ENCODE data around the gene NLRP4. TPM values are rescaled to one million over a fixed set of nuclear protein-coding genes. Genes with fewer than 3 reads are reported as not detected.

The NLRP4 gene
- total RNA-seq, 1 donor from 2014 or later, result not detected

DNA sequence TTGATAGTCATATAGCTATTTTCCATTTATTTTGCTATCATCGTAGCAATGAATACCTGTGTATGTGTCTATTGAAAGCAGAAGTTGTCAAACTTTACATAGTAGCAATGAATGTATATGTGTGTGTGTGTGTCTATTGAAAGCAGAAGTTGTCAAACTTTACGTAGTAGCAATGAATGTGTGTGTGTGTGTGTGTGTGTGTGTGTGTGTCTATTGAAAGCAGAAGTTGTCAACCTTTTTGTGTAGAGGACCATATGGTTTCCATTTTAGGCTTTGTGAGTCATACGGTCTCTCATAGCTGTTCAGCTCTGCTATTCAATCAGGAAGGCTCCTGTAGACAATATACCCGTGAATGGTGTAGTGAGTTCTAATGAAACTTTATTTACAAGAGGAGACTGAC lies 20.8 kb downstream of the NLRP4 start:
- no peaks in the 10 kb centered on the region for H3K4me1 Mint-ChIP-seq
- Histone ChIP-seq H3K4me2 (no peak overlapping the region), H4K20me1 (ENCODE audit: low read depth) (no peaks in the 10 kb centered on the region), H2AFZ (replicated peaks) (no peak overlapping the region), H3K4me1 (no peaks in the 10 kb centered on the region), H3F3A (ENCODE audit: low read depth) (no peaks in the 10 kb centered on the region), H3K9ac (no peak overlapping the region), H3K79me2 (ENCODE audit: low read depth) (no peaks in the 10 kb centered on the region), H3K27me3 (no peaks in the 10 kb centered on the region), H3K27ac (no peak overlapping the region), H3K4me3 (no peak overlapping the region), H3K36me3 (no peaks in the 10 kb centered on the region), H3K9me3 (ENCODE audit: low read depth) (peaks cover 5% of the 10 kb centered on the region)
- H3K27ac Mint-ChIP-seq, result no peak overlapping the region
- DNase-seq (ENCODE audit: low spot score), result no peak
- H3K4me3 Mint-ChIP-seq, result no peak overlapping the region
- H3K9me3 Mint-ChIP-seq, result peaks cover 53% of the 10 kb centered on the region
- TF ChIP-seq EZH2phosphoT487 (IDR thresholded peaks at IDR 0.05) (no peak), EZH2 (IDR thresholded peaks at IDR 0.05) (no peak)
- TF ChIP-seq, protein P1, sequence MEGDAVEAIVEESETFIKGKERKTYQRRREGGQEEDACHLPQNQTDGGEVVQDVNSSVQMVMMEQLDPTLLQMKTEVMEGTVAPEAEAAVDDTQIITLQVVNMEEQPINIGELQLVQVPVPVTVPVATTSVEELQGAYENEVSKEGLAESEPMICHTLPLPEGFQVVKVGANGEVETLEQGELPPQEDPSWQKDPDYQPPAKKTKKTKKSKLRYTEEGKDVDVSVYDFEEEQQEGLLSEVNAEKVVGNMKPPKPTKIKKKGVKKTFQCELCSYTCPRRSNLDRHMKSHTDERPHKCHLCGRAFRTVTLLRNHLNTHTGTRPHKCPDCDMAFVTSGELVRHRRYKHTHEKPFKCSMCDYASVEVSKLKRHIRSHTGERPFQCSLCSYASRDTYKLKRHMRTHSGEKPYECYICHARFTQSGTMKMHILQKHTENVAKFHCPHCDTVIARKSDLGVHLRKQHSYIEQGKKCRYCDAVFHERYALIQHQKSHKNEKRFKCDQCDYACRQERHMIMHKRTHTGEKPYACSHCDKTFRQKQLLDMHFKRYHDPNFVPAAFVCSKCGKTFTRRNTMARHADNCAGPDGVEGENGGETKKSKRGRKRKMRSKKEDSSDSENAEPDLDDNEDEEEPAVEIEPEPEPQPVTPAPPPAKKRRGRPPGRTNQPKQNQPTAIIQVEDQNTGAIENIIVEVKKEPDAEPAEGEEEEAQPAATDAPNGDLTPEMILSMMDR (IDR thresholded peaks at IDR 0.05), result no peak
- no peaks in the 10 kb centered on the region for H3K36me3 Mint-ChIP-seq
- peaks cover 2% of the 10 kb centered on the region for H3K27me3 Mint-ChIP-seq (ENCODE audit: insufficient read depth, low read depth)

DNA sequence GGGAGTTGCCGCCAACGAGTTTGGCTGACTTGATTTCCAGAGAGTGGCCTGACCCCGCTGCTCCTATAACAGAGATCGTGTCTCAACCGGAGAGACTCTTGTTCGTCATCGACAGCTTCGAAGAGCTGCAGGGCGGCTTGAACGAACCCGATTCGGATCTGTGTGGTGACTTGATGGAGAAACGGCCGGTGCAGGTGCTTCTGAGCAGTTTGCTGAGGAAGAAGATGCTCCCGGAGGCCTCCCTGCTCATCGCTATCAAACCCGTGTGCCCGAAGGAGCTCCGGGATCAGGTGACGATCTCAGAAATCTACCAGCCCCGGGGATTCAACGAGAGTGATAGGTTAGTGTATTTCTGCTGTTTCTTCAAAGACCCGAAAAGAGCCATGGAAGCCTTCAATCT lies 21.6 kb downstream of the NLRP4 start:
- Histone ChIP-seq H3K9ac (no peak overlapping the region), H3K9me3 (ENCODE audit: low read depth) (peaks cover under 1% of the 10 kb centered on the region), H3K4me2 (no peak overlapping the region), H3K36me3 (no peaks in the 10 kb centered on the region), H3K4me3 (no peak overlapping the region), H3K79me2 (ENCODE audit: low read depth) (no peaks in the 10 kb centered on the region), H2AFZ (replicated peaks) (no peak overlapping the region), H3K4me1 (no peaks in the 10 kb centered on the region), H4K20me1 (ENCODE audit: low read depth) (no peaks in the 10 kb centered on the region), H3K27me3 (no peaks in the 10 kb centered on the region), H3F3A (ENCODE audit: low read depth) (no peaks in the 10 kb centered on the region), H3K27ac (no peak overlapping the region)
- TF ChIP-seq EZH2phosphoT487 (IDR thresholded peaks at IDR 0.05) (no peak), EZH2 (IDR thresholded peaks at IDR 0.05) (no peak)
- TF ChIP-seq, protein P1 (IDR thresholded peaks at IDR 0.05), result no peak
- Mint-ChIP-seq H3K27me3 (ENCODE audit: insufficient read depth, low read depth) (peaks cover 2% of the 10 kb centered on the region), H3K4me3 (no peak overlapping the region), H3K27ac (no peak overlapping the region), H3K9me3 (peaks cover 51% of the 10 kb centered on the region), H3K4me1 (no peaks in the 10 kb centered on the region), H3K36me3 (no peaks in the 10 kb centered on the region)
- DNase-seq (ENCODE audit: low spot score), result no peak

DNA sequence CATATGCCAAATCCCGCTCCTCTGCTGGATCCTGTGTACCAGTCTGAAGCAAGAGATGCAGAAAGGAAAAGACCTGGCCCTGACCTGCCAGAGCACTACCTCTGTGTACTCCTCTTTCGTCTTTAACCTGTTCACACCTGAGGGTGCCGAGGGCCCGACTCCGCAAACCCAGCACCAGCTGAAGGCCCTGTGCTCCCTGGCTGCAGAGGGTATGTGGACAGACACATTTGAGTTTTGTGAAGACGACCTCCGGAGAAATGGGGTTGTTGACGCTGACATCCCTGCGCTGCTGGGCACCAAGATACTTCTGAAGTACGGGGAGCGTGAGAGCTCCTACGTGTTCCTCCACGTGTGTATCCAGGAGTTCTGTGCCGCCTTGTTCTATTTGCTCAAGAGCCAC lies 22.1 kb downstream of the NLRP4 start:
- no peak overlapping the region for H3K4me3 Mint-ChIP-seq
- TF ChIP-seq, protein P1 (IDR thresholded peaks at IDR 0.05), result no peak
- TF ChIP-seq EZH2phosphoT487 (IDR thresholded peaks at IDR 0.05), result no peak
- TF ChIP-seq EZH2 (IDR thresholded peaks at IDR 0.05), result no peak
- Histone ChIP-seq H3K27me3 (no peaks in the 10 kb centered on the region), H3K4me3 (no peak overlapping the region), H3K9ac (no peak overlapping the region), H3K36me3 (no peaks in the 10 kb centered on the region), H2AFZ (replicated peaks) (no peak overlapping the region), H3K4me2 (no peak overlapping the region), H3K79me2 (ENCODE audit: low read depth) (no peaks in the 10 kb centered on the region), H3K27ac (no peak overlapping the region), H4K20me1 (ENCODE audit: low read depth) (no peaks in the 10 kb centered on the region), H3K9me3 (ENCODE audit: low read depth) (no peaks in the 10 kb centered on the region), H3K4me1 (no peaks in the 10 kb centered on the region), H3F3A (ENCODE audit: low read depth) (no peaks in the 10 kb centered on the region)
- no peaks in the 10 kb centered on the region for H3K36me3 Mint-ChIP-seq
- H3K27me3 Mint-ChIP-seq (ENCODE audit: insufficient read depth, low read depth), result peaks cover 5% of the 10 kb centered on the region
- peaks cover 51% of the 10 kb centered on the region for H3K9me3 Mint-ChIP-seq
- no peak overlapping the region for H3K27ac Mint-ChIP-seq
- DNase-seq (ENCODE audit: low spot score), result no peak
- no peaks in the 10 kb centered on the region for H3K4me1 Mint-ChIP-seq

All from neural progenitor cell (in vitro differentiated cells).